Stimulated activated CD4-positive, alpha-beta T cell treated with anti-CD3 and anti-CD28 coated beads, Interleukin-12 subunit alpha, Interleukin-12 subunit beta, amount 100 ng/mL, for 4 hours (primary cell): ENCODE measurements around the gene ABHD1.
"Not testable (repeated sequence)": the region's sequence is repeated elsewhere in the genome, so short reads cannot be mapped to it uniquely, and the experiment has no call there.

Experiments used
- DNase-seq: peaks from one replicate; pipeline ENCODE4 v3.0.0-alpha.2; 2020

ABHD1 gene

DNA sequence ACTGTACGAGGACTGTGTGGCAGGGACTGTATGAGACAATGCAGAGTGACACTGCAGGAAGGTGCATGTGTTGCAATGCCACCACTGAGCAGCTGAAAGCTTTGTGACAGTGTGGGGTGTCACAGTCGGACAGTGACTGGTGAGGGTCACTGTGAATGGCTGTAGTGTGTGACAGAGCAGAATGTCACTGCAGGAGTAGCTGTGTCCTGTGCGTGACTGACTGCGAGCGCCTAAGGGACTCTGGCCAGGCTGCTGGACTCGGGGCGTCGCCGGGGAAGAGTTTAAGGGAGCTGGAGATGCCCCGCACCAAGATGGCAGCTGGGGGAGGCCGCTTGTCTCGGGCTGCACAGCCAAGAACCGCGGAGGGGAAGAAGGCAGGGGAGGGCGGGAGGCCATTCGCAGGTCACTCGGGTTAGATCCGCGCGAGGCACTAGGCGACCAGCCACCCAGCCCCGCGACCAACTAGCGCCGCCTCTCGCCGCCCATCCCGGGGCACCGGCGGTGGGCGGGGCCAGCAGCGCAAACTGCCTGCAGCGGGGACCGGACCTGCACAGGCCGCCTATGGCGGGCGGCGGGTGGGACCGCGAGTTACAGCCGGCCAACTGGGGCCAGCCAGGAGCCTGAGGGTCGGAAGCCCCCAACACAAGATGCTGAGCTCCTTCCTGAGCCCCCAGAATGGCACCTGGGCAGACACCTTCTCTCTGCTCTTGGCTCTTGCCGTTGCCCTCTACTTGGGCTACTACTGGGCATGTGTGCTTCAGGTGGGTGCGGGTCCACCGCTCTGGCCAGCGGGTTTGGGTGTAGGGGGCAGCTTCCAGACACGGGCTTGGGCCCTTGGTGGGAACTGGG, at the start of gene ABHD1:
ABHD1 (plus strand) TSS at position 514 of the 849 bp plus-strand sequence; CDS start at position 648, 134 bp downstream.
- DNase-seq: peak; percentile 64

DNA sequence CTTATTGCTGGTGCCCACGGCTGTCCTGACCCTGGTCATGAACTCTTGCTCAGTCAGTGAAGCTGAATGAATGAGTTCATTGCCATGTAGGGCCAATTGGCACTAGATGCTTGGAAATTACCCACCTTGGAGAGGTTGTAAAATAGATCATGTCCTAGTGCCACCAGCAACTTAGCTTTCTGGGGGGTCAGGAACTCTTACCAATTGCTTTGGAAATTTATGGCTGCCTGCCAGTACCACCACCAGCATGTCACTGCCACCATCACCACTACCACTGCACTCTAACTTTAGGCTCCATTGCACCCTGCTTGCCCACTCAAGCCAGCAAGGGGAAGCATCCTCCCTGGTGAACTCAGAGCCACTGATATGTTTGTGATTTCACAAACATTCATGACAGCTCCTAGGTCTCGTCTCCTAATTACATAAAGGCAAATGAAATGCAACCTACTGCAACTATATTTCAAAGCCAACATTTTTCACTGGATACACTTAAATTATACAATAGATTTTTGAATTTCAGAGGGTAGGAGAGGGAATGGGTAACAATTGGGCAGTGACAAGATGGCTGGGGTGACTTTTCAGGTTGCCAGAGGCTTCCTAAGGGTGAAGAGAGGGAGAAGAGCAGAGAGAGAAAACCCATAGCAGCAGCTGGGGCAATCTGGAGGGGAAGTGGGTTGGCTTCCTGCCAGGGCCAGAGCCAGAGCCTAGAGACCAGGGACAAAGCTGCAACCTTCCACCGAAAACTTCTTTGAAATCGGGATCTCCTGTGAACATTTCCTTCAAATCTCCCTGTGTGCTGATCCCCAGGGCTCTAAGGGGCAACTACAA, 48.7 kb upstream of the ABHD1 start:
- DNase-seq: peak; percentile 34

DNA sequence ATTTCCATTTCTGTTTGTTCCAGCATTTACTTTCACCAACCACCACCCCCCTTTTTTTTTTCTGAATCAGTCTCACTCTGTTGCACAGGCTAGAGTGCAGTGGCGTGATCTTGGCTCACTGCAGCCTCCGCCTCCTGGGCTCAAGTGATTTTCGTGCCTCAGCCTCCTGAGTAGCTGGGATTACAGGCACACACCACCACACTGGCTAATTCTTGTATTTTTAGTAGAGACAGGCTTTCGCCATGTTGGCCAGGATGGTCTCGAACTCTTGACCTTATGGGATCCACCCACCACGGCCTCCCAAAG, 48.1 kb upstream of the ABHD1 start:
- not testable (repeated sequence) for DNase-seq

DNA sequence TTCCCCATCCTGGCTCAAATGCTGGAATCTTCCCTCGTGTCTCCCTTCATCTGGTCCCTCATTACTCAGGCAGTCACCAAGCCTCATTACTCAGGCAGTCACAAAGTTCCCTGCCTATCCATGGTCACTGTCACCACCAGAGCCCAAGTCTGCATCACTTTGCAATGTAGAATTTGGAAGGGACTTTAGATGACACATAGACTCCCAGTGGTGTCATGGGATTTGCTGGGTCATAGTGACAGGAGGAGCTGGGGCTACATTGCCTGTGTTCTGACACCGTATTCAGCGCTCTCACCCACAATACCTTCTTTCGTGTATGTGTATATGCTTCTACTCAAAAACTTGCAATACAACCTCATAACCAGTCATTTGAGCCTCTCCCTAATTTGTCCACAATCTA, 47.3 kb upstream of the ABHD1 start:
- DNase-seq: no peak

DNA sequence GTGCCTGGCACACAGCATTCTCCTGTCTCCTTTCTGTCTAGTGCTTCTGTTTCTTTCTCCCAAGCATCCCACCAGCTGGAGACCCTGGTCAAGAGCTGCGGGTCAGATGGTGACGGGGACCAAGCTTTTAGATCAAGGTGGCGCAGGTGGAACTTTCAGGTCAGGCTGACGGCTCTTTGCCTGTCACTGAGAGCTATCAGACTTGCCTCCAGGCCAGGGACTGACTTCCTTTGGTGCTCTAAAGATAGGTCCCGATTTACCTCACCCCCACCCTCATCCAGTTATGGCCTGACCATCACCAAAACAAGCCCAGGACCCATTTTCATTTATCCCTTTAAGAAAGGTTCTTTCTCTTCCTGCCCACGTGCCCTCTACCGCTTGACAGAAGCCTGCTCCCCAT, 46.4 kb upstream of the ABHD1 start:
- no peak for DNase-seq

DNA sequence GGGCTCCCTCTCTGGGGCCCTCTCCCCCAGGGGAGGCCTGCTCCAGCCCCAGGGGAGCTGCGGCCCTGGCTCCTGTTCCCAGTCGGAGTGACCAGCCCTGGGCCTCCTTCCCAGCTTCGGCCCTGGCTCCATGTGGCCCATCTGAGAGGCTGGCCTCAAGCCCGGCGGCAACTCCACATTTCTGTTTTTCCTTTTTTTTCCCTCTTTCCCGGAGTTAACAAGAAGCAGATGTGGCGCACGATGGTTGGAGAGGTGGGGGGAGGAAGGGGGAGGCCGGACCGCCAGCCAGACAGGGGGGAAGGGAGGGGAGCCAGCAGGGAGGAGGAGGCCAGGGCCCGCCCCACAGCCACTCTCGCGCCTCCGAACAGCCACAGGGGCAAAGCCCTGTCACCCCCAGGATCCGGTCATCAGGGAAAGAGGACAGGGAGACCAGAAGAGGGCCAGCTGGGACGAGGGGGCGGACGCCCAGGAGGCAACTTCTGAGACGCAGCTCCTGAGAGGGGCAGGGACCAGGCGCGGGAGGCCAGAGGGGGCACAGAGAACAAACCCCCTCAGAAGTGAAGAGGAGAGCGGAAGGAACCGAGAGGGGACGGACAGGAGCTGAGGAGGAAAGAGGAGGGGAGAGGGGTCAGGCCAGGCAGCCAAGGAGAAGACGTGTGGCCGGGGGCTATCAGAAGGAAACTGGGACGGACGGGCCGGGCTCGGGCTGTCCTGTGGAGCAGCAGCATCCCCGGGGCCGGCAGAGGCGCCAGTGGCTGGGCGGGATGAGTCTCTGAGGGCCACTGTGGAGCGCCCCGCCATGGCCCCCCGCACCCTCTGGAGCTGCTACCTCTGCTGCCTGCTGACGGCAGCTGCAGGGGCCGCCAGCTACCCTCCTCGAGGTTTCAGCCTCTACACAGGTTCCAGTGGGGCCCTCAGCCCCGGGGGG, 45.1 kb upstream of the ABHD1 start, which contains the start of gene EMILIN1:
EMILIN1 (plus strand) TSS at position 349 of the 928 bp plus-strand sequence; CDS start at position 800, 451 bp downstream.
- DNase-seq: no peak

DNA sequence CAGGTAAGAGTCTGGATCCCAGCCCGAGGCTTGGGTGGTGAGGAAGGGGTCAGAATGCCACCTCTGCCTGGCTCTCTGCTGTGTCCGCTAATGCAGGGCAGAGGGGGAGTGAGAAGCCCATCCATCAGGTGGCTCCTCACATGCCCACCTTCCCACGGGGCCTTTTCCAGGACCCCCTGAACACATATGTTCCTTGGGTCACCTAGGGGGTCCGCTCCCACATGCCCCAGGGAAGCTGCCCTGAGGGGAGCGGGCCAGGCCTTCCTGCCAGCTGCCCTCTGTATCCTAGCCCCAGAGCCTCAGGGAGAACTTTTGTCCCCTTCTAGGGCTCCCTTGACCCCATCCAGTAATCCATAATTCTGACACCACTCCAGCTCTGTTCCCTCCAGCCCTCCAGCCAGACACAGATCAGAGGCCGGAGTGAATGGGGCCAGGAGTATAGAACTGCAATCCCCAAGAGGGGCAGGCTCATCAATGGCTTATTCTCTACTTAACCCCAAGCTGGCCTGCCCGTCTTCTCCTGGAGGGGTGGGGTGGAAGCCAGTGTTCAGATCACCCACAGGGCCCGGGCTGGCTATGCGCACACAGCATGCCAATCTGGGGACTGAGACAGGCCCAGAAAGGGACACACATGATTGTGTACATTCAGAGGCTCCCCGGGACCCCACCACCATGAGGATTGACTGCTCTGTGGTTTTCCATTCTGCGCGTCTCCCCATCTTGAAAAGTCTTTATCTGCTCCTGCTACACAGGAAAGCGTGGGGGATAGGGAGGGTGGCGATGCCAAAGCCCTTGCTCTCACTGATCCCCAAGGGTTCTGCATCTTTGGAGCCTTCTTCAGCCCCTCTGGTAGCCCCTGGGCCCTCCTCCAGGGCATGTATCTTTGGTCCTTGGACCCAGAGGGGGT, 44.1 kb upstream of the ABHD1 start:
- DNase-seq: no peak

DNA sequence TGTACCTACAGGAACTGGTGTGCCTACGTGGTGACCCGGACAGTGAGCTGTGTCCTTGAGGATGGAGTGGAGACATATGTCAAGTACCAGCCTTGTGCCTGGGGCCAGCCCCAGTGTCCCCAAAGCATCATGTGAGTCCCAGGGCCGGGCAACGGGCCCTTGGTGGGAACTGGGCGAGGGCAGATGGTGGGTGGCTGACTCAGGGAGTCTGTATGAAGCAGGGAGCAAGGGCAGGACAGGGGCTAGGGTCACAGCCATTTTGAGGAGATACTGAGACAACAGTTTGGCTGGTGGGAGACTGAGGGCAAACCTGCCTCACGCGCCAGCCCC, 43.5 kb upstream of the ABHD1 start:
- no peak for DNase-seq

DNA sequence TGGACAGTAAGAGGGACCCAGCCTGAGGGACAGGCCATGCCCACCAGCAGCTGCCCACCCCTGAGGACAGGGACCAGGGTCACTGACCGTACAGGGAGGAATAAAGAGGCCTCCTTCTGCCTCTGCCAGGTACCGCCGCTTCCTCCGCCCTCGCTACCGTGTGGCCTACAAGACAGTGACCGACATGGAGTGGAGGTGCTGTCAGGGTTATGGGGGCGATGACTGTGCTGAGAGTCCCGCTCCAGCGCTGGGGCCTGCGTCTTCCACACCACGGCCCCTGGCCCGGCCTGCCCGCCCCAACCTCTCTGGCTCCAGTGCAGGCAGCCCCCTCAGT, 43.0 kb upstream of the ABHD1 start:
- no peak for DNase-seq

DNA sequence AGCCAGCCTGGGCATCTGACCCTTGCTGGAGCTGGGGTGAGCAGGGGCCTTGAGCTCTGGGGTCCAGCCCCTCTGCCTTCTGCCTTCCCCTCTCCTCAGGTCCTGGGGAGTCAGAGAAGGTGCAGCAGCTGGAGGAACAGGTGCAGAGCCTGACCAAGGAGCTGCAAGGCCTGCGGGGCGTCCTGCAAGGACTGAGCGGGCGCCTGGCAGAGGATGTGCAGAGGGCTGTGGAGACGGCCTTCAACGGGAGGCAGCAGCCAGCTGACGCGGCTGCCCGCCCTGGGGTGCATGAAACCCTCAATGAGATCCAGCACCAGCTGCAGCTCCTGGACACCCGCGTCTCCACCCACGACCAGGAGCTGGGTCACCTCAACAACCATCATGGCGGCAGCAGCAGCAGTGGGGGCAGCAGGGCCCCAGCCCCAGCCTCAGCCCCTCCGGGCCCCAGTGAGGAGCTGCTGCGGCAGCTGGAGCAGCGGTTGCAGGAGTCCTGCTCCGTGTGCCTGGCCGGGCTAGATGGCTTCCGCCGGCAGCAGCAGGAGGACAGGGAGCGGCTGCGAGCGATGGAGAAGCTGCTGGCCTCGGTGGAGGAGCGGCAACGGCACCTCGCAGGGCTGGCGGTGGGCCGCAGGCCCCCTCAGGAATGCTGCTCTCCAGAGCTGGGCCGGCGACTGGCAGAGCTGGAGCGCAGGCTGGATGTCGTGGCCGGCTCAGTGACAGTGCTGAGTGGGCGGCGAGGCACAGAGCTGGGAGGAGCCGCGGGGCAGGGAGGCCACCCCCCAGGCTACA, 41.4 kb upstream of the ABHD1 start:
- DNase-seq: no peak

DNA sequence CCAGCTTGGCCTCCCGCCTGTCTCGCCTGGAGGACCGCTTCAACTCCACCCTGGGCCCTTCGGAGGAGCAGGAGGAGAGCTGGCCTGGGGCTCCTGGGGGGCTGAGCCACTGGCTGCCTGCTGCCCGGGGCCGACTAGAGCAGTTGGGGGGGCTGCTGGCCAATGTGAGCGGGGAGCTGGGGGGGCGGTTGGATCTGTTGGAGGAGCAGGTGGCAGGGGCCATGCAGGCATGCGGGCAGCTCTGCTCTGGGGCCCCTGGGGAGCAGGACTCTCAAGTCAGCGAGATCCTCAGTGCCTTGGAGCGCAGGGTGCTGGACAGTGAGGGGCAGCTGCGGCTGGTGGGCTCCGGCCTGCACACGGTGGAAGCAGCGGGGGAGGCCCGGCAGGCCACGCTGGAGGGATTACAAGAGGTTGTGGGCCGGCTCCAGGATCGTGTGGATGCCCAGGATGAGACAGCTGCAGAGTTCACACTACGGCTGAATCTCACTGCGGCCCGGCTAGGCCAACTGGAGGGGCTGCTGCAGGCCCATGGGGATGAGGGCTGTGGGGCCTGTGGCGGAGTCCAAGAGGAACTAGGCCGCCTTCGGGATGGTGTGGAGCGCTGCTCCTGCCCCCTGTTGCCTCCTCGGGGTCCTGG, 40.7 kb upstream of the ABHD1 start:
- DNase-seq: no peak

DNA sequence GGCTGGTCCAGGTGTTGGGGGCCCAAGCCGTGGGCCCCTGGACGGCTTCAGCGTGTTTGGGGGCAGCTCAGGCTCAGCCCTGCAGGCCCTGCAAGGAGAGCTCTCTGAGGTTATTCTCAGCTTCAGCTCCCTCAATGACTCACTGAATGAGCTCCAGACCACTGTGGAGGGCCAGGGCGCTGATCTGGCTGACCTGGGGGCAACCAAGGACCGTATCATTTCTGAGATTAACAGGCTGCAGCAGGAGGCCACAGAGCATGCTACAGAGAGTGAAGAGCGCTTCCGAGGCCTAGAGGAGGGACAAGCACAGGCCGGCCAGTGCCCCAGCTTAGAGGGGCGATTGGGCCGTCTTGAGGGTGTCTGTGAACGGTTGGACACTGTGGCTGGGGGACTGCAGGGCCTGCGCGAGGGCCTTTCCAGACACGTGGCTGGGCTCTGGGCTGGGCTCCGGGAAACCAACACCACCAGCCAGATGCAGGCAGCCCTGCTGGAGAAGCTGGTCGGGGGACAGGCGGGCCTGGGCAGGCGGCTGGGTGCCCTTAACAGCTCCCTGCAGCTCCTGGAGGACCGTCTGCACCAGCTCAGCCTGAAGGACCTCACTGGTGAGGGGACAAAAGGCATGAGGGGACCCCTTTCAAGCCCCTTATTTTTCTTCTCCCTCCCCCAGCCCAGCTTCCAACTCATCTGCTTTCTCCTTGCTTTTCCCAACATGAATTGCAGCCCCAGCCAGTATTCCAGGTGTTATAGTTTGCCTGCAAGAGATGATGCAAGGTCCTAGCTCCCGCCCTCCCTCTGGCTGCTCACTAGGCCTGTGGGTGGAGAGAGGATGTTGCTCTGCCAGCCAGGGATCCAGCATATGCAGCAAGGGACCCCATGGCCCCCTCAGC, 40.0 kb upstream of the ABHD1 start:
- DNase-seq: no peak

DNA sequence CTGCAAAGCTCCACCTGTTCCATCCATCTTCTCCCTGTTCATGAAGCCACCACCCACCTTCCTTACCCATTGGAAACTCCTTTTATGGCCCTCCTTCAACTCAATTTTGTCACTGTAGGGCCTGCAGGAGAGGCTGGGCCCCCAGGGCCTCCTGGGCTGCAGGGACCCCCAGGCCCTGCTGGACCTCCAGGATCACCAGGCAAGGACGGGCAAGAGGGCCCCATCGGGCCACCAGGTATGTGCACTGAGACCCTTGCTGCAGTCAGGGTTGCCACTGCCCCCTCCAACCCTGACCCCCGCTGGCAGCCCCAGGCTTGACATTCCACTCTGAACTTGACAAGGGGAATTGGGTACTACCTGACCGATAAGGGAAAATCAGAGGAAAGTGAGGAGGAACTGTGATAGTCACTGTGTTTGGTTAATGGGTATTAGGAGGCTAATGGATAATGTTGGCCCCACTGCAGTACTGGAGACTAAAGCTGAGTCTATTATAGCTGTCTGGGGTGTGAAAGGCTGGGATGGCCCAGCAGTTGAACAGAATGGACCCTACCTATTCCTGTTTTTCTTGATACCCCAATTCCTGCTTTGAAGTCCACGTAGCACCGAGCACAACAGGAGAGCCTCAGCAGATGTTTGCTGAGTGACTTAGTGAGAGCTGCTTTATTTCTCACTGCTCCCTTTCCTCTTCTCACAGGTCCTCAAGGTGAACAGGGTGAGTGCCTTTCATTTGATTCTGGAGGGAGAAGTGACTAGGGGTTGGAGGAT, 39.1 kb upstream of the ABHD1 start:
- DNase-seq: no peak

DNA sequence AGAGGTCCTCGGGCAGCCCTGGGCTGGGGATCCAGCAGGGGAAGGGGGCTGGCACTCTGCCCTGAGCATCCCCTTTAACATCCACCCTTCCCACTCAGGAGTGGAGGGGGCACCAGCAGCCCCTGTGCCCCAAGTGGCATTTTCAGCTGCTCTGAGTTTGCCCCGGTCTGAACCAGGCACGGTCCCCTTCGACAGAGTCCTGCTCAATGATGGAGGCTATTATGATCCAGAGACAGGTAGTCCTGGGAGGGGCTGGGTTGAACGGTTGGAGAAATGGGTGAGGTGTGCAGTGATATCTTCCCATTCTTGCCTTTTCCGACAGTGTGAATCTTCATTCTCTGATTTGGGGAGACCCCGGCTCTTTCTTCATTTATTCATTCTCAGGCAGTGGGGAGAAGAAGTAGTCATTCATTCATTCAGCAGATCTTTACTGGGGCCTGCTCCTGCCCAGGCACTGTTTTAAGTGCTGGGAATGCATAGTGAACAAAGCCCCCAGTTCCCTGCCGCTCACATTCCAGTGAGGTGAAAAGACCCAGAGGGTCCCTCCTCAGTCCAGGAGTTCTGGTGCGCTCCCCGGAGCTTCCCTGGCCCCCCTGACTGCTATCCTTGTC, 38.4 kb upstream of the ABHD1 start:
- no peak for DNase-seq

DNA sequence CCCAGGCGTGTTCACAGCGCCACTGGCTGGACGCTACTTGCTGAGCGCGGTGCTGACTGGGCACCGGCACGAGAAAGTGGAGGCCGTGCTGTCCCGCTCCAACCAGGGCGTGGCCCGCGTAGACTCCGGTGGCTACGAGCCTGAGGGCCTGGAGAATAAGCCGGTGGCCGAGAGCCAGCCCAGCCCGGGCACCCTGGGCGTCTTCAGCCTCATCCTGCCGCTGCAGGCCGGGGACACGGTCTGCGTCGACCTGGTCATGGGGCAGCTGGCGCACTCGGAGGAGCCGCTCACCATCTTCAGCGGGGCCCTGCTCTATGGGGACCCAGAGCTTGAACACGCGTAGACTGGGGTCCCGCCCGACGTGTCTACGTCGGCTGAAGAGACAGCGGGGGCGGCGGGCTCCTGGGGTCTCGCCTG, 37.9 kb upstream of the ABHD1 start:
- peak; percentile 41 for DNase-seq

DNA sequence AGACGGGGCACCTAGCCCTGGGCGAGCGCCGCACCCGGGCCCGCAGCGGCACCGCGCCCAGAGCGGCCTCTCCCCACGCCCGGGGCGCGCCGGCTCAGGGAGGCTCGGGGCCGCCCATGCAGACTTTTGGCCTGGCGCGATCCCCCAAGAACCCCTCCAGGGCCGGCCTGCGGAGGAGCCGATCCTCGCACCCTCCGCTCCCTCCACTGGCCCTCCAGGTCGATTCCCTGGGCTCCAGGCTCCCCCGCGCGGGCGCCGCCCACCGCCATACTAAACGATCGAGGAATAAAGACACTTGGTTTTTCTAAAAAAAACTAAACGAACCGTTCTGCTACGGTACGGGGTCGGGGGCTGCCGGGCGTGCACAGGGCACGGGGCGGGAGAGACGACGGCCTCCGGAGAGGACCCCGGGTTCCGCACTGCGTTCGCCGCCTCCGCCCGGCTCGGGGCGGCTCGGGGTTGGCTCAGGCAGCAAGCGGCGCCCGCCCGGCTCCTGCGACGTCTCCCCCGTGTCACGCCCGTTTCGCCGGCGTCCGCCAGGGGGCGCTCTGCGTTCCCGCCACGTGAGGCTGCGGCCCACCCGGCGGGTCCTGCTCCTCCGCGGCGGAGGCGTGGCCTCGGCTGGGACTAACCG, 37.4 kb upstream of the ABHD1 start:
- DNase-seq: peak; percentile 98

DNA sequence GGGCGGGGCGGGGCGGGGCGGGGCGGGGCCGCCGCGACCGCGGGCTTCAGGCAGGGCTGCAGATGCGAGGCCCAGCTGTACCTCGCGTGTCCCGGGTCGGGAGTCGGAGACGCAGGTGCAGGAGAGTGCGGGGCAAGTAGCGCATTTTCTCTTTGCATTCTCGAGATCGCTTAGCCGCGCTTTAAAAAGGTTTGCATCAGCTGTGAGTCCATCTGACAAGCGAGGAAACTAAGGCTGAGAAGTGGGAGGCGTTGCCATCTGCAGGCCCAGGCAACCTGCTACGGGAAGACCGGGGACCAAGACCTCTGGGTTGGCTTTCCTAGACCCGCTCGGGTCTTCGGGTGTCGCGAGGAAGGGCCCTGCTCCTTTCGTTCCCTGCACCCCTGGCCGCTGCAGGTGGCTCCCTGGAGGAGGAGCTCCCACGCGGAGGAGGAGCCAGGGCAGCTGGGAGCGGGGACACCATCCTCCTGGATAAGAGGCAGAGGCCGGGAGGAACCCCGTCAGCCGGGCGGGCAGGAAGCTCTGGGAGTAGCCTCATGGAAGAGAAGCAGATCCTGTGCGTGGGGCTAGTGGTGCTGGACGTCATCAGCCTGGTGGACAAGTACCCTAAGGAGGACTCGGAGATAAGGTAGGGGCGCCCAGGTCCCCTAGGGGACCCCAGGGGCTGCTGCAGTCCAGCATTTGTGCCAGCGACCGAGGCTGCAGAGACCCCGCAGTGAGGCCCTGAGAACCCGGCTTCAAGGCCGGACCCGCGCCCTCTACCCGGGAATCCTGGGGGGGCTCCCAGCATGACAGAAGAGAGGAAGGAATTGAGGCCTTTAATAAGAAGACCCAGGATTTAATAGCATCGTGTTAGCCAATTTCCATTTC, 36.7 kb upstream of the ABHD1 start, which contains the start of gene KHK:
KHK (plus strand) TSS at position 49 of the 870 bp plus-strand sequence; CDS start at position 537, 488 bp downstream.
- DNase-seq: peak; percentile 8
